SK-N-MC (cell line): Measurements from ENCODE around the gene MCIDAS.

Experiments
- EZH2 ChIP-seq: fragments of 200-600 bp; sonication (generic); IDR thresholded peaks from one replicate; pipeline ENCODE4 v1.6.1; 2017; ENCODE audit warnings: antibody characterized with exemption
- FOXP2 ChIP-seq: optimal IDR thresholded peaks from 2 replicates; pipeline ENCODE3; 2011; ENCODE audit warnings: mild to moderate bottlenecking, moderate library complexity; ENCODE audit not compliant: insufficient read depth; ENCODE audit errors: extremely low read length, control extremely low read depth
- POLR2AphosphoS5 ChIP-seq: IDR thresholded peaks from 2 replicates; pipeline ENCODE4 v1.6.1; 2012; ENCODE audit warnings: mild to moderate bottlenecking, low read depth, low read length, borderline replicate concordance

DNA sequence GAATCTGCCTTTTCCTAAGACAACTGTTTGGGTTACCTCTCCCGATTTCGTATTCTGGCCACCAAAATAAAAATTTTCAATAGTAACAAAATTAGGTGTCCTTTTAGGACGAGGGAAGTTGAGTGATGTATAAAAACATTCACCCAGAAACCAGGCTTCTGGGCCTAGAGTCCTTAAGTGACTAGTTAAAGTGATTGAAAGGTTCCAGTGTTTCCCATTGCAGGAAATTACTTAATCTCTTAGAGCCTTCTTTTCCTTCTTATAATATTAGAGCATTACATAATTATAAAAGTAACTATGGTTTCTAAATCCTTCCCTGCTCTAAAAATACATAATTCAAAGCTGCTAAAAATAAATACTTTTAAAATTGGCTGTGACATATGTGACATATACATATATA, 7.3 kb downstream of the MCIDAS start:
- TF ChIP-seq POLR2AphosphoS5 (no peak), EZH2 (no peak), FOXP2 (no peak)
